ENCODE measurements around the gene DYNC1LI1. TPM values are rescaled to one million over a fixed set of nuclear protein-coding genes. Genes with fewer than 3 reads are reported as not detected.

DYNC1LI1 gene
- total and polyA plus RNA-seq, 2 donors (not counting 1 experiment from before 2014, with no cell fraction given) = 15.0 to 38.8 TPM

- H3K4me1 ChIP-seq (ENCODE audit: control insufficient read depth in 2 of 2, insufficient read depth in 2 of 2, low read length in 2 of 2) = no peaks in the 10 kb centered on the region
- CTCF ChIA-PET = interaction anchor here (0.9 kb wide), 1 partner anchor 24 kb away, joined by 4 read pairs; no protein-coding TSS in a partner anchor
- Mint-ChIP-seq H3K9me3 (ENCODE audit: insufficient read depth) (no peaks in the 10 kb centered on the region), H3K27me3 (no peaks in the 10 kb centered on the region), H3K27ac (no peak overlapping the region), H3K4me3 (no peak overlapping the region), H3K4me1 (peaks cover 10% of the 10 kb centered on the region)
- DNase-seq (no peak), ATAC-seq (ENCODE audit: low read depth) (no peak)
- H3K9ac ChIP-seq (ENCODE audit: low read length) = no peak overlapping the region
- H3K9me3 ChIP-seq (ENCODE audit: control extremely low read depth in 1 of 3, control insufficient read depth in 2 of 3, insufficient read depth in 1 of 3, low read length in 2 of 3) = no peaks in the 10 kb centered on the region
- intact Hi-C loops (cut with micrococcal nuclease) = no loop called here
- no peak overlapping the region for H3K4me2 ChIP-seq (replicated peaks; ENCODE audit: low read depth, low read length, poor library complexity, severe bottlenecking)
- peaks cover 3 to 18% of the 10 kb centered on the region in 2 experiments for H3K36me3 ChIP-seq (replicated peaks in 1 of 2; ENCODE audit: control extremely low read depth in 1 of 2, control insufficient read depth in 1 of 2, extremely low read depth in 1 of 2, insufficient read depth in 2 of 2, low read length in 1 of 2)
- H3K27ac ChIP-seq (ENCODE audit: low read length in 2 of 2) = no peak overlapping the region
- peaks cover 26% of the 10 kb centered on the region for H4K20me1 ChIP-seq (ENCODE audit: control insufficient read depth, insufficient read depth, low read length, poor library complexity, severe bottlenecking)
- no peak for TF ChIP-seq EZH2 (IDR thresholded peaks at IDR 0.05; ENCODE audit: borderline replicate concordance, insufficient read depth, low read depth, low read length, poor library complexity, severe bottlenecking)
- no peaks in the 10 kb centered on the region for H3K27me3 ChIP-seq (replicated peaks in 1 of 4; ENCODE audit: control extremely low read depth in 1 of 4, control insufficient read depth in 3 of 4, insufficient read depth in 4 of 4, low read length in 3 of 4)
- H3K4me3 ChIP-seq (ENCODE audit: control extremely low read depth in 1 of 5, extremely low read depth in 1 of 5, insufficient read depth in 1 of 5, low read depth in 2 of 5, low read length in 4 of 5) = no peak overlapping the region
- POLR2A ChIA-PET = no interaction called here
- no peak overlapping the region for H2AFZ ChIP-seq (ENCODE audit: insufficient read depth, low read depth, low read length, poor library complexity, severe bottlenecking)
- H3K79me2 ChIP-seq (ENCODE audit: control insufficient read depth, insufficient read depth, low read length) = peaks cover 51% of the 10 kb centered on the region
These were observed 25.4 kb downstream of the DYNC1LI1 start for GRCh38 chr3:32545305-32545704.

GRCh38 chr3:32544894-32545293 is 25.8 kb downstream of the DYNC1LI1 start:
- Histone ChIP-seq H4K20me1 (ENCODE audit: control insufficient read depth, insufficient read depth, low read length, poor library complexity, severe bottlenecking) (peaks cover 24% of the 10 kb centered on the region), H2AFZ (ENCODE audit: insufficient read depth, low read depth, low read length, poor library complexity, severe bottlenecking) (no peak overlapping the region), H3K4me2 (replicated peaks; ENCODE audit: low read depth, low read length, poor library complexity, severe bottlenecking) (no peak overlapping the region), H3K9ac (ENCODE audit: low read length) (no peak overlapping the region), H3K4me3 (ENCODE audit: control extremely low read depth in 1 of 5, extremely low read depth in 1 of 5, insufficient read depth in 1 of 5, low read depth in 2 of 5, low read length in 4 of 5) (no peak overlapping the region), H3K27me3 (replicated peaks in 1 of 4; ENCODE audit: control extremely low read depth in 1 of 4, control insufficient read depth in 3 of 4, insufficient read depth in 4 of 4, low read length in 3 of 4) (no peaks in the 10 kb centered on the region), H3K36me3 (replicated peaks in 1 of 2; ENCODE audit: control extremely low read depth in 1 of 2, control insufficient read depth in 1 of 2, extremely low read depth in 1 of 2, insufficient read depth in 2 of 2, low read length in 1 of 2) (peaks cover 3 to 22% of the 10 kb centered on the region in 2 experiments), H3K9me3 (ENCODE audit: control extremely low read depth in 1 of 3, control insufficient read depth in 2 of 3, insufficient read depth in 1 of 3, low read length in 2 of 3) (no peaks in the 10 kb centered on the region), H3K4me1 (ENCODE audit: control insufficient read depth in 2 of 2, insufficient read depth in 2 of 2, low read length in 2 of 2) (no peaks in the 10 kb centered on the region), H3K27ac (ENCODE audit: low read length in 2 of 2) (no peak overlapping the region), H3K79me2 (ENCODE audit: control insufficient read depth, insufficient read depth, low read length) (peaks cover 47% of the 10 kb centered on the region)
- ChIA-PET CTCF (no interaction called here), POLR2A (no interaction called here)
- DNase-seq (no peak), ATAC-seq (ENCODE audit: low read depth) (no peak)
- Mint-ChIP-seq H3K27ac (no peak overlapping the region), H3K9me3 (ENCODE audit: insufficient read depth) (no peaks in the 10 kb centered on the region), H3K27me3 (no peaks in the 10 kb centered on the region), H3K4me3 (no peak overlapping the region), H3K4me1 (peaks cover 7% of the 10 kb centered on the region)
- 100% methylated on average over 1 of the region's 2 CpGs for WGBS (ENCODE audit: insufficient coverage)
- TF ChIP-seq EZH2 (IDR thresholded peaks at IDR 0.05; ENCODE audit: borderline replicate concordance, insufficient read depth, low read depth, low read length, poor library complexity, severe bottlenecking) (no peak), CTCF (IDR thresholded peaks at IDR 0.05) (no peak)
- intact Hi-C loops (cut with micrococcal nuclease) = no loop called here

Data from B cell (primary cell).